GM21825 (cell line): ENCODE data around the gene ALPL.

Experiments
- ATAC-seq: cut with Tn5 transposase; IDR thresholded peaks from one replicate; pipeline ENCODE4 v1.9.1; 2021; ENCODE audit warnings: mild to moderate bottlenecking, moderate library complexity; ENCODE audit not compliant: unreplicated experiment

ALPL gene

GRCh38 chr1:21574466-21575151 lies 65.4 kb downstream of the ALPL start:
- no peak for ATAC-seq

GRCh38 chr1:21575351-21575942 lies 66.2 kb downstream of the ALPL start:
- ATAC-seq = no peak

- no peak for ATAC-seq
Observed at GRCh38 chr1:21576031-21576797, 67.0 kb downstream of the ALPL start.

GRCh38 chr1:21576798-21577187 lies 67.6 kb downstream of the ALPL start:
- ATAC-seq = no peak

GRCh38 chr1:21577324-21577723 lies 68.1 kb downstream of the ALPL start:
- ATAC-seq = no peak

- ATAC-seq = no peak
Observed at GRCh38 chr1:21577933-21578332, 68.7 kb downstream of the ALPL start.

- no peak for ATAC-seq
Observed at GRCh38 chr1:21579791-21580190, 70.6 kb downstream of the ALPL start.

- ATAC-seq = no peak
Observed at GRCh38 chr1:21584096-21584495, 74.9 kb downstream of the ALPL start.

GRCh38 chr1:21585037-21585436 lies 75.8 kb downstream of the ALPL start:
- no peak for ATAC-seq

- ATAC-seq = no peak
Observed at GRCh38 chr1:21586222-21586621, 77.0 kb downstream of the ALPL start.

GRCh38 chr1:21586846-21587601 lies 77.8 kb downstream of the ALPL start:
- ATAC-seq = no peak

GRCh38 chr1:21587602-21587953 lies 78.4 kb downstream of the ALPL start:
- ATAC-seq = no peak

GRCh38 chr1:21589618-21590017 lies 80.4 kb downstream of the ALPL start:
- ATAC-seq = no peak

GRCh38 chr1:21590126-21590880 lies 81.1 kb downstream of the ALPL start:
- no peak for ATAC-seq

GRCh38 chr1:21590934-21591333 lies 81.7 kb downstream of the ALPL start:
- ATAC-seq = no peak

- ATAC-seq = no peak
Observed at GRCh38 chr1:21592086-21592865, 83.1 kb downstream of the ALPL start.

GRCh38 chr1:21593231-21593630 lies 84.0 kb downstream of the ALPL start:
- ATAC-seq = no peak

GRCh38 chr1:21594501-21594900 lies 85.3 kb downstream of the ALPL start:
- ATAC-seq = no peak

- ATAC-seq = no peak
Observed at GRCh38 chr1:21594935-21595897, 86.0 kb downstream of the ALPL start.
